ENCODE measurements around the gene CERS5.

DNA sequence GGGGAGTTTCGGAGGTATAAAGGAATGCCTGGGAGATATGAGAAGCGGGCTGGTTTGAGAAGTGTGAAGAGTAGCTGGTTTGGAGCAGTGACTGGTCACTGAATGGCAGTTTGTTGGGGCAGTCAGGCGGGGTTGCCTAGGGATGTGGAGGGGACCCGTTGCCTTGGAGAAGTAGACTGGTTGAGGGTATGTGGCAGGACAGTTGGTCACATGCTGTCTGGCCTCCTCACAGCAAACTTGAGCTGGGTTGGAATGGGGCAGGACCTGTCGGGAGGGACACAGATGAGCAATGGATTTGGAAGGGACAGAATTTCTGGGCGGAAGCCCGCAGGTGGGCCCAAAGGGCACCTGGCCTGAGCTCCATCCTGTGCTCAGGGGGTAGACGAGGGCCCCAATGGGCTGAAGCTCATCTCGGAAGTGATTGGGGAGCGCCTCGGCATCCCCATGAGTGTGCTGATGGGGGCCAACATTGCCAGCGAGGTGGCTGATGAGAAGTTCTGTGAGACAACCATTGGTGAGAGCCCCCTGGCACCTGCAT lies 61.2 kb downstream of the CERS5 start:
- TF ChIP-seq, protein P1, sequence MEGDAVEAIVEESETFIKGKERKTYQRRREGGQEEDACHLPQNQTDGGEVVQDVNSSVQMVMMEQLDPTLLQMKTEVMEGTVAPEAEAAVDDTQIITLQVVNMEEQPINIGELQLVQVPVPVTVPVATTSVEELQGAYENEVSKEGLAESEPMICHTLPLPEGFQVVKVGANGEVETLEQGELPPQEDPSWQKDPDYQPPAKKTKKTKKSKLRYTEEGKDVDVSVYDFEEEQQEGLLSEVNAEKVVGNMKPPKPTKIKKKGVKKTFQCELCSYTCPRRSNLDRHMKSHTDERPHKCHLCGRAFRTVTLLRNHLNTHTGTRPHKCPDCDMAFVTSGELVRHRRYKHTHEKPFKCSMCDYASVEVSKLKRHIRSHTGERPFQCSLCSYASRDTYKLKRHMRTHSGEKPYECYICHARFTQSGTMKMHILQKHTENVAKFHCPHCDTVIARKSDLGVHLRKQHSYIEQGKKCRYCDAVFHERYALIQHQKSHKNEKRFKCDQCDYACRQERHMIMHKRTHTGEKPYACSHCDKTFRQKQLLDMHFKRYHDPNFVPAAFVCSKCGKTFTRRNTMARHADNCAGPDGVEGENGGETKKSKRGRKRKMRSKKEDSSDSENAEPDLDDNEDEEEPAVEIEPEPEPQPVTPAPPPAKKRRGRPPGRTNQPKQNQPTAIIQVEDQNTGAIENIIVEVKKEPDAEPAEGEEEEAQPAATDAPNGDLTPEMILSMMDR (IDR thresholded peaks at IDR 0.05; ENCODE audit: low read depth, low read length), result no peak
- TF ChIP-seq EZH2phosphoT487 (IDR thresholded peaks at IDR 0.05; ENCODE audit: low read depth), result no peak

All from OCI-LY3 (cell line).